ENCODE measurements around the gene GAB4.
"Not testable (repeated sequence)": the region's sequence is repeated elsewhere in the genome, so short reads cannot be mapped to it uniquely, and the experiment has no call there.

GAB4 gene

GRCh38 chr22:16958475-16958874, 49.5 kb downstream of the GAB4 start:
- no peak for DNase-seq (ENCODE audit: low read depth)

- no peak for DNase-seq (ENCODE audit: low read depth)
These were observed 50.2 kb downstream of the GAB4 start for GRCh38 chr22:16957781-16958180.

- no peak for DNase-seq (ENCODE audit: low read depth)
These were observed 51.7 kb downstream of the GAB4 start for GRCh38 chr22:16956290-16956689.

GRCh38 chr22:16955678-16956210, 52.3 kb downstream of the GAB4 start:
- DNase-seq (ENCODE audit: low read depth), result no peak

- DNase-seq (ENCODE audit: low read depth), result no peak
These were observed 52.9 kb downstream of the GAB4 start for GRCh38 chr22:16955081-16955480.

- no peak for DNase-seq (ENCODE audit: low read depth)
These were observed 54.0 kb downstream of the GAB4 start for GRCh38 chr22:16954060-16954403.

- DNase-seq (ENCODE audit: low read depth), result no peak
These were observed 54.6 kb downstream of the GAB4 start for GRCh38 chr22:16953206-16954059.

- DNase-seq (ENCODE audit: low read depth), result no peak
These were observed 58.5 kb downstream of the GAB4 start for GRCh38 chr22:16949561-16949960.

GRCh38 chr22:16937811-16938210, 70.2 kb downstream of the GAB4 start:
- DNase-seq (ENCODE audit: low read depth), result no peak

GRCh38 chr22:16937209-16937608, 70.8 kb downstream of the GAB4 start:
- DNase-seq (ENCODE audit: low read depth), result not testable (repeated sequence)

- no peak for DNase-seq (ENCODE audit: low read depth)
These were observed 71.4 kb downstream of the GAB4 start for GRCh38 chr22:16936625-16937024.

GRCh38 chr22:16935209-16935608, 72.8 kb downstream of the GAB4 start:
- no peak for DNase-seq (ENCODE audit: low read depth)

GRCh38 chr22:16933291-16934282, 74.4 kb downstream of the GAB4 start:
- DNase-seq (ENCODE audit: low read depth), result no peak

- DNase-seq (ENCODE audit: low read depth), result no peak
These were observed 75.4 kb downstream of the GAB4 start for GRCh38 chr22:16932577-16932976.

GRCh38 chr22:16925407-16925966, 82.5 kb downstream of the GAB4 start:
- no peak for DNase-seq (ENCODE audit: low read depth)

GRCh38 chr22:16922706-16923105, 85.3 kb downstream of the GAB4 start:
- DNase-seq (ENCODE audit: low read depth), result no peak

- DNase-seq (ENCODE audit: low read depth), result no peak
These were observed 85.9 kb downstream of the GAB4 start for GRCh38 chr22:16922076-16922475.

GRCh38 chr22:16917144-16918003, 90.6 kb downstream of the GAB4 start:
- peak; percentile 10 for DNase-seq (ENCODE audit: low read depth)

- DNase-seq (ENCODE audit: low read depth), result no peak
These were observed 92.3 kb downstream of the GAB4 start for GRCh38 chr22:16915701-16916100.

- DNase-seq (ENCODE audit: low read depth), result not testable (repeated sequence)
These were observed 93.1 kb downstream of the GAB4 start for GRCh38 chr22:16914911-16915310.

- no peak for DNase-seq (ENCODE audit: low read depth)
These were observed 94.0 kb downstream of the GAB4 start for GRCh38 chr22:16914006-16914405.
